ENCODE data around the gene TMEM156. TPM values are rescaled to one million over a fixed set of nuclear protein-coding genes. Genes with fewer than 3 reads are reported as not detected.

Gene TMEM156
- total and polyA plus RNA-seq, 2 of the 4 experiments (the other 2 are of a cell fraction): 0.53 to 0.54 TPM

DNA sequence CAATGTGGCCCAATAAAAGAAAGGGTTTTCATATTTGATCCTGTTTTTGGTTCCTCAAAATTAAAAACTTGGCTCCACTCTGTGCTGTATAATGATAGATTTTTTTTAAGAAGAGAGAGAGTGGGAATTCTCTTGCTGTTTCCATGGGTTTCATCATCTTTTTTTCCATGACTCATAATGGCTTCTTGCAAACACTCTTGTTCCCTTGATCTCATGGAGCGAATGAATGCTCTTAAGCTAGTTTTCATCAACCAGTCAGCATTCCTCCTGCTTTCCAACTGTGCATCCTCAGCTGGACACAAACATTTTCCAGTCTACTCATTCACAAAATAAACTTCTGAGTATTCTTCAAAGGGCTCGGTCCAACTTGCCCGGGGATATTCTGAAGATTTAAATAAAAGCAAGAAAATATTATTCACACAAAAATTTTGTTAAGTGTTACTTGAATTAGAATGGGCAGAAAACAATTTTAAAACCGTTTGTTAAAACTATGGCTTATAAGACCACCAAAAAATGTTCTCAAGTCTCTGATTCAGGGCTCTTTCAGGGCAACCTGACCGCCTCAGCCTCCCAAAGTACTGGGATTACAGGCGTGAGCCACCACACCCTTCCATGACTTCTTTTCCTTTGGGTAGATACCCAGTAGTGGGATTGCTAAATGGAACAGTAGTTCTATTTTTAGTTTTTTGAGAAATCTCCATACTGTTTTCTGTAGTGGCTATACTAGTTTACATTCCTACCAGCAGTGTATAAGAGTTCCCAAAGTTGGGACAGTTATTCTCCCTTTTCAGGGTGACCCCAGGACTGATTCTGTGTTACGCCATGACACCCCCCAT, 64.7 kb downstream of the TMEM156 start (continued):
- TF ChIP-seq FOS (IDR thresholded peaks at IDR 0.05; ENCODE audit: low read depth, low read length): peak; percentile 97

DNA sequence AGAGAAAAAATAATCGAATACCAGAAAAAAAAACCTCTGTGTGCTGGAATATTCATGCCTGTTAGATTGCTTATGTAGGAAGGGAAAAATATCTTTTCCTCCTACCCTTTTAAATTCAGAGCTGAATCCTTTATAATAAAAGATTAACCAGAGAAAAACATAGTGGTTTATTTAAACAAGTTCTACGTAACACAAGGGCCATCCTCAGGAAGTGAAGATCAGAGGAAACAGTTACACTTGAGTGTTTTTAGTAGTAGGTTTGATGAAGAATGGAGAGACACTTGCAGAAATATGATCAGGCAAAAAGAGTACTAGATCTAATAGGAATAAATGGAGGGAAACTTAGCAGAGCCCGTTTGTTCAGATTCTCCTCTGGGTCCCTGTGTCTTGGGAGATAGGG, 66.3 kb downstream of the TMEM156 start:
- peak overlapping the region; percentile 79; the same call in 1 of the 2 replicates for H3K56ac ChIP-seq (ENCODE audit: extremely low read depth, insufficient read depth, low read length)
- ChIA-PET POLR2A (ENCODE audit: unreplicated experiment) (no interaction called here), CTCF (no interaction called here)
- H2BK20ac ChIP-seq (ENCODE audit: low read depth, low read length): peak overlapping the region; percentile 99
- peaks cover 6% of the 10 kb centered on the region for H3K4me1 ChIP-seq (ENCODE audit: control insufficient read depth, insufficient read depth, low read length)
- no peaks in the 10 kb centered on the region for H4K20me1 ChIP-seq (ENCODE audit: insufficient read depth, low read length)
- peaks cover 0 to 4% of the 10 kb centered on the region in 2 experiments; a peak in 1 of 4 replicates for H3K79me1 ChIP-seq (ENCODE audit: low read depth in 1 of 2, low read length in 2 of 2)
- intact Hi-C loops (cut with micrococcal nuclease) (no loop called here), in situ Hi-C loops (cut with MboI; ENCODE audit: low sequenced_read_pairs) (no loop called here), dilution Hi-C loops (cut with HindIII; ENCODE audit: low sequenced_read_pairs, unreplicated experiment) (no loop called here)
- H3K14ac ChIP-seq (replicated peaks; ENCODE audit: low read depth, low read length): peak overlapping the region; percentile 97
- peak overlapping the region; percentile 80; the same call in 1 of the 2 replicates for H3K27ac ChIP-seq (ENCODE audit: insufficient read depth, low read length)
- H3K27me3 ChIP-seq (ENCODE audit: control insufficient read depth, insufficient read depth, low read length): no peaks in the 10 kb centered on the region
- H4K8ac ChIP-seq (ENCODE audit: low read depth in 2 of 2, low read length in 2 of 2): peak overlapping the region; percentile 90 to 97
- peak overlapping the region; percentile 94; the same call in 2 of the 3 replicates for H2BK15ac ChIP-seq (ENCODE audit: low read depth, low read length)
- BruUV-seq (replicated peaks): no TSS peak
- peak overlapping the region; percentile 98 for H2BK5ac ChIP-seq (ENCODE audit: low read depth, low read length, poor library complexity, severe bottlenecking)
- H4K91ac ChIP-seq (ENCODE audit: insufficient read depth, low read depth, low read length): peak overlapping the region; percentile 97
- DNase-seq (no peak), ATAC-seq (ENCODE audit: low read depth) (no peak)
- no peak overlapping the region for H3K4me3 ChIP-seq (ENCODE audit: insufficient read depth, low read depth, low read length)
- no peak overlapping the region for H2AFZ ChIP-seq (replicated peaks; ENCODE audit: low read length, poor library complexity)
- no peak for TF ChIP-seq CHD1 (IDR thresholded peaks at IDR 0.05; ENCODE audit: low read depth, low read length)
- TF ChIP-seq, protein P1, sequence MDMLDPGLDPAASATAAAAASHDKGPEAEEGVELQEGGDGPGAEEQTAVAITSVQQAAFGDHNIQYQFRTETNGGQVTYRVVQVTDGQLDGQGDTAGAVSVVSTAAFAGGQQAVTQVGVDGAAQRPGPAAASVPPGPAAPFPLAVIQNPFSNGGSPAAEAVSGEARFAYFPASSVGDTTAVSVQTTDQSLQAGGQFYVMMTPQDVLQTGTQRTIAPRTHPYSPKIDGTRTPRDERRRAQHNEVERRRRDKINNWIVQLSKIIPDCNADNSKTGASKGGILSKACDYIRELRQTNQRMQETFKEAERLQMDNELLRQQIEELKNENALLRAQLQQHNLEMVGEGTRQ (IDR thresholded peaks at IDR 0.05; ENCODE audit: low read depth, low read length): no peak
- TF ChIP-seq NFE2L2 (IDR thresholded peaks at IDR 0.05; ENCODE audit: low read depth, low read length): no peak
- TF ChIP-seq RFX5 (IDR thresholded peaks at IDR 0.05; ENCODE audit: low read depth, low read length): no peak
- TF ChIP-seq MXI1 (IDR thresholded peaks at IDR 0.05; ENCODE audit: borderline replicate concordance, low read depth, low read length): no peak
- TF ChIP-seq MAZ (IDR thresholded peaks at IDR 0.05; ENCODE audit: borderline replicate concordance, low read depth, low read length): no peak
- TF ChIP-seq, protein P2, sequence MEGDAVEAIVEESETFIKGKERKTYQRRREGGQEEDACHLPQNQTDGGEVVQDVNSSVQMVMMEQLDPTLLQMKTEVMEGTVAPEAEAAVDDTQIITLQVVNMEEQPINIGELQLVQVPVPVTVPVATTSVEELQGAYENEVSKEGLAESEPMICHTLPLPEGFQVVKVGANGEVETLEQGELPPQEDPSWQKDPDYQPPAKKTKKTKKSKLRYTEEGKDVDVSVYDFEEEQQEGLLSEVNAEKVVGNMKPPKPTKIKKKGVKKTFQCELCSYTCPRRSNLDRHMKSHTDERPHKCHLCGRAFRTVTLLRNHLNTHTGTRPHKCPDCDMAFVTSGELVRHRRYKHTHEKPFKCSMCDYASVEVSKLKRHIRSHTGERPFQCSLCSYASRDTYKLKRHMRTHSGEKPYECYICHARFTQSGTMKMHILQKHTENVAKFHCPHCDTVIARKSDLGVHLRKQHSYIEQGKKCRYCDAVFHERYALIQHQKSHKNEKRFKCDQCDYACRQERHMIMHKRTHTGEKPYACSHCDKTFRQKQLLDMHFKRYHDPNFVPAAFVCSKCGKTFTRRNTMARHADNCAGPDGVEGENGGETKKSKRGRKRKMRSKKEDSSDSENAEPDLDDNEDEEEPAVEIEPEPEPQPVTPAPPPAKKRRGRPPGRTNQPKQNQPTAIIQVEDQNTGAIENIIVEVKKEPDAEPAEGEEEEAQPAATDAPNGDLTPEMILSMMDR (conservative IDR thresholded peaks at IDR 0.05; ENCODE audit: low read depth, low read length): no peak
- H3K23ac ChIP-seq (ENCODE audit: low read depth, low read length): peak overlapping the region; percentile 80
- H2BK120ac ChIP-seq (ENCODE audit: low read depth, low read length): peak overlapping the region; percentile 99
- no peak overlapping the region for H3K9ac ChIP-seq (ENCODE audit: low read depth, low read length)
- no peak overlapping the region for H2AK9ac ChIP-seq (replicated peaks; ENCODE audit: low read depth, low read length, poor library complexity)
- H3K9me3 ChIP-seq (ENCODE audit: control insufficient read depth, insufficient read depth, low read length): no peaks in the 10 kb centered on the region
- peaks cover 3% of the 10 kb centered on the region for H3K9me1 ChIP-seq (ENCODE audit: insufficient read depth, low read length)
- peak overlapping the region; percentile 90 for H3K18ac ChIP-seq (ENCODE audit: low read depth, low read length)
- H2AK5ac ChIP-seq (ENCODE audit: low read depth, low read length): peak overlapping the region; percentile 90
- H3K4ac ChIP-seq (ENCODE audit: low read depth, low read length): peak overlapping the region; percentile 98
- H3K4me2 ChIP-seq (ENCODE audit: low read depth, low read length): no peak overlapping the region
- no CpG with 5 or more reads among the region's 3 CpGs for WGBS, 2 experiments (ENCODE audit: extremely low coverage in 2 of 2, insufficient read length in 1 of 2)
- peak overlapping the region; percentile 96 for H4K5ac ChIP-seq (ENCODE audit: low read depth, low read length)
- no peaks in the 10 kb centered on the region for H3K36me3 ChIP-seq (ENCODE audit: control insufficient read depth, insufficient read depth, low read length)

Data from IMR-90 (cell line).